ENCODE data around the gene DOCK2.
"Not testable (repeated sequence)": the region's sequence is repeated elsewhere in the genome, so short reads cannot be mapped to it uniquely, and the experiment has no call there.

The DOCK2 gene

GRCh38 chr5:169760229-169760628 lies 123.2 kb downstream of the DOCK2 start:
- DNase-seq: no peak

DNA sequence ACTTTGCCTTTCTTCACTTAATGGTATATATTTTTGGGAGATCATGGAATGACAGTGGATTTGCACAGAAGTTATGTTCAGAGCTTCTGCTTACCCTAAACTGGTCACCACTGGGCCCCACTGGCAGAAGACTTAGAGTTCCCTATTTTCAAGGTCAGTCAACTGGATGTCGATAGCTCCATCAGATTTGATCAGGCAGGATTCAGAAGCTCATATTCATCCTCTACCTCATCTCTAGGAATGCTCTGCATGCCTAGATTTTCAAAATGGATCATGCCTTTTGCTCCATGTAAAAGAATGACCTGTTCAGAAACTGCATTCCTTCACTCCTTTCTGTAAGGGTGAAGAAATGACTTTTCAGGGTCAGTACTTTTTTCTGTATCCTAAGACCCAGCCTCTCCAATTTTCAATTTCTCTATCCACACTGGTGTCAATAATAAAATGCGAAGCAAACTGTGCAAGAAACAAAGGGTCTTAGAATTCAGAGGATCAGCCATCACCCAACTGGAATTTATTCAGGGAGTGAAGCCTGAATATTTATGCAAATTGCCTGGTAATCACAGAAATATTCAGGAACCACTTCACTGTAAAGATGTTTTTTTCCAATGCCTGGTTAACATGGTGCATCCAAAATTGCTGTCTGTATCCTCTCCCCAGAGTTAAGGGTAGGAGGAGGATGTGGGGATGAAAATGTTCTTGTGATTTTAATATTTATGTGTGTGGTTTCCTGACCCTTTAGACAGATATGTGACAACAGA lies 125.4 kb downstream of the DOCK2 start:
- DNase-seq: no peak

DNA sequence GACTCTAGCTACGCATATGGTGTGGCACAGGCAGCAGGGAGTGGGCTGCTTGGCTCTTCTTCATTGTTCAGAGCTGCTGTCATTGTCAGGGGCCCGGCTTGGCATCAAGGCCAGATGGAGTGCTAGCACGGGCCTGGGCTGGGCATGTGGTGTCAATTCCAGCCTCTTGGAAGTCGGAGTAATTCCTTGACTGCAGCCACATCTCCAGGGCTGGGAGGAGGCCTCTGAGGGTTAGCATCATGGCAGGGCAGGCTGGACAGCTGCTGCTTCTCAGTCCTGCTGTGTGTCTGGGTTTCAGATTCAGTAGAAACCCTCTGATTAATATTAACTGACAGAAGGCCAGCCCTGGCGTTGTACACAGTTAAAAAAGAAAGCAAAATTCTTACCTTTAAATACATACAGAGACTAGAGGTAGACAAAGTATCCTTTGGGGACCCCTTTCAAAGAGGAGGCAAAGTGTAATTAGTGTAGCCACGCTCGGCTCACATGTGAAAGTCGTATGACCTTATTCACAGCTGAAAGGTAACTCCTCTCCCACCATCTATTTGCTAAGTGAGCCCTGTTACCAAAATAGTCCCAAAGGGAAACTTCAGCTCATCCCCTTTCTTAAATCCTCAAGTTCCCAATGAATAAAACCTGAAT lies 126.4 kb downstream of the DOCK2 start:
- DNase-seq: no peak

DNA sequence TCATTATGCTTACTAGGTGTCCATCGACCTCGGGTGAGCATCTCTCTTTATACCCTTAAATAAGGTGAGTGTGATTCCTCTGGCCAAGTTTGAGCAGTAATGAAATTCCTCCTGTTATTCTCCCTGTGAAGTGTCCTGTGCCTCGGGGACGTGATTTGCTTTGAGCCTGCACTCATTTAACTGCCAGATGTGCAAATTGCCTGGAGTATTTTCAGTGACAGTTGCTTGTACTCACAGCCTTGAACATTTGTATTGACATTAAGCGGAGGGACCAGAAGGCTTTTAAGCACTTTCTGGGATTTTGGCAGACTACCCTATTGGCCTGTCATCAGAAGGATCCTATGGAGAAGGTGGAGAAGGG lies 126.9 kb downstream of the DOCK2 start:
- DNase-seq: no peak

DNA sequence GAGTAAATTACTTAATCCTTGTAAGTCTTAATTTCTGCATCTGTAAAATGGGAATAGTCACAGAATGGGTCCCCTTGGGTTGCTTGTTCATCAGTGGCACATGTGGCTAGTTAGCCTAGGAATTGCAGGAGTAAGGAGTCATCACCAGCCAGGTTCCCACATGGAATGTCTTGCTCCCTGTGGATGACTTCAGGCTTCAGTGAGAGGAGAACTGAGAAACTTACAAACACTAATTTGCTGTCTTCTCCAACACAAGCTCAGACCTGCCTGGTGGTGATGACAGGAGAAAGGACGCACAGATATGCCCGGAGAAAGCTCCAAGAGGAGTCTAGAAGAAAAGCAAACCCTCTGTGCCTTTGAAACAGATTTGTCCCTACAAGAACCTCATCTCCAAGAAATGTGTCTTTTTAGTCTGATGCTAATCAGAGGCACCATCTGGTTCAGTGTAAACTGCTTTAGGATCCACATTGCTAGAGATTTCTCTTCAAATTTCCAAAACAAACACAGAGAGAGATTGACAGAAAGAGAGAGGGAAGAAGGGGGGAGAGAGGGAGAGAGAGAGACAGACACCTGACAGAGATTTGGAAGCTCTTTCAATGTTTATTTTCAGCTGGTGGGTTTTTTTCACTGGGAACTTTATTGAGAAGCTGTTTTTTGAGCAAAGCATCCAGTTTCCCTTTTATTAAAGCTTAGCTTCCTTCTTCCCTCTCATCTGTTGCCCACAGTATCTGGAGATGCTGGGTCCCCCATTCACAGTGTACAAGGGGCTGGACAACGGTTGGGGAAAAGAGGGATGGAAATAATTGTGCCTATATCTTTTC lies 128.3 kb downstream of the DOCK2 start:
- no peak for DNase-seq

- not testable (repeated sequence) for DNase-seq
Measured at GRCh38 chr5:169766943-169767342, 129.9 kb downstream of the DOCK2 start.

DNA sequence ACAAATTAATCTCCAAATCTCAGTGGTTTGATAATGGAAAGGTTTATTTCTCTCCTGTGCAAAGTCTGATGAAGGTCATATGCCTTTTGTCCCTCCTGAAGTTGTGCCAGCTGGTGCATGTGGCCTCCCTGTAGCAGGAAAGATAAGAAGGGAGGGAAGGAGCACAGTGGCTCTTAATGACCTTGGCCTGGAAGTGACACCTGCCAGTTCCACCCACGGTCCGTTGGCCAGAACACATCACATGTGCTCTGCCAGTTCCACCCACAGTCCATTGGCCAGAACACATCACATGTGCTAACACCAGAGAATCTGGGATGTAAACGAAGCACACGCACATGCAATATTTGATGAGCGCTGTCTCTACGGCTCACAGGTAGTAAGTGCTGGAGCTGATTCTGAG lies 130.9 kb downstream of the DOCK2 start:
- DNase-seq: no peak

- no peak for DNase-seq
Measured at GRCh38 chr5:169768416-169768815, 131.3 kb downstream of the DOCK2 start.

- no peak for DNase-seq
Measured at GRCh38 chr5:169770109-169770508, 133.0 kb downstream of the DOCK2 start.

- DNase-seq: no peak
Measured at GRCh38 chr5:169772256-169772655, 135.2 kb downstream of the DOCK2 start.

DNA sequence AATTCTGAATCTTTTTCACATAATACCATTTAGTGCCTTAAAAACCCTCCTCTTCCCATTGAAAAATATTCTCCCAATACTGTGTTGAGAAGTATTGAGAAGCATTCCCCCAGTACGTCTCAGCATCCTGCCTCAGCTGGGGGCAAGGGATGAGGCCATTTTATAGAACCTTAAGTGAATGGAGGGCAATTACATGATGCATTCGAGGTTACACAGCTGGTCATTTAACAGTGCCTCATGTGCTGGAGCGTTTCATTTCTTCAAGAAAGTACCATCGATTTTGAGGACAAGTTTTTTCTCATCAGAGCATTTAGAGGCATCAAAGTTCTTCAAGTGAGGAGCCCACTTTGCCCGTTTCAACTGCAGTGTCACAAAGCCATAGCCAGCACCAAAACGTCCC lies 135.6 kb downstream of the DOCK2 start:
- DNase-seq: no peak

GRCh38 chr5:169777159-169777558 lies 140.1 kb downstream of the DOCK2 start:
- DNase-seq: no peak

DNA sequence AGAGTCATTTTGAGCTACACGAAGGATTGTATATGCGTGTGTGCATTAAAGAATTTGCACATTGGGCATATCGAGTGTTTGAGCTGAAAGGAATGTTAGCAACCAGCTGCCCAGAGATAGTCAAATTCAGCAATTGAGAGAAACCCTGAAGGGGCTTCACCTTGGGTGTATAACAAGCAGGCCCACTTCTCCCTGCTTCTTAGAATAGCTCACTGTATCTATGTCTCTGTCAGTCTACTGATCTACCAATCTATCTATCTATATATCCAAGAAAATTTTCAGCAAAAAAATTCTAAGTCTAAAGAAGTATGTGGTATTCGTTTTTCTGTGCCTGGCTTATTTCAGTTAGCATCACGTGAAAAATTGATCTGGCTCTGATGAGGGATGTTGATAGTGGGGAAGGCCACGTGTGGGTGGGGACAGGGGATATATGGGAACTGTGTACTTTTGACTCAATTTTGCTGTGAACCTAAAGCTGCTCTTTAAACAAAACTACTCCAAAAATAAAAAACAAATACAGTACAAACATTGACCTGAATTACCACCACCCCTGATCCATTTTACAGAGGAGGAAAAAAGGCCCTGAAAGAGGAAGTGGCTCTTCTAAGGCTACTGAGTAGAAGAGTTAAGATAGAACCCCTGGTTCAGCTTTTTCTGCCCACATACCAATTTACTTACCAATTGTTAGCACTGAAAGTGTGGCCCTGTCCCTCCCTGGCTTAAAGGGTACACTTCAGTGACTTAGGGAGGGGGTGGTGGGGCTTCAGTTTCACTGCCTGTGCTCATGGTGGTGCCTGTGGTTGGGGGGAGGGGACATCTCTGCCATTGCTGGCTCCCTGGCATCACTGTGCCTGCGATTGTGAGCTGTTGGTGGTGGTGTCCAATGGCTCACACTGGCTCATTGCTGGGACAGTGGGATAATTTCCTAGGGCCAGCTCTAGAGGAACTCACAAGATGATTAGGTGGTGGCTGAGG lies 141.8 kb downstream of the DOCK2 start:
- no peak for DNase-seq

DNA sequence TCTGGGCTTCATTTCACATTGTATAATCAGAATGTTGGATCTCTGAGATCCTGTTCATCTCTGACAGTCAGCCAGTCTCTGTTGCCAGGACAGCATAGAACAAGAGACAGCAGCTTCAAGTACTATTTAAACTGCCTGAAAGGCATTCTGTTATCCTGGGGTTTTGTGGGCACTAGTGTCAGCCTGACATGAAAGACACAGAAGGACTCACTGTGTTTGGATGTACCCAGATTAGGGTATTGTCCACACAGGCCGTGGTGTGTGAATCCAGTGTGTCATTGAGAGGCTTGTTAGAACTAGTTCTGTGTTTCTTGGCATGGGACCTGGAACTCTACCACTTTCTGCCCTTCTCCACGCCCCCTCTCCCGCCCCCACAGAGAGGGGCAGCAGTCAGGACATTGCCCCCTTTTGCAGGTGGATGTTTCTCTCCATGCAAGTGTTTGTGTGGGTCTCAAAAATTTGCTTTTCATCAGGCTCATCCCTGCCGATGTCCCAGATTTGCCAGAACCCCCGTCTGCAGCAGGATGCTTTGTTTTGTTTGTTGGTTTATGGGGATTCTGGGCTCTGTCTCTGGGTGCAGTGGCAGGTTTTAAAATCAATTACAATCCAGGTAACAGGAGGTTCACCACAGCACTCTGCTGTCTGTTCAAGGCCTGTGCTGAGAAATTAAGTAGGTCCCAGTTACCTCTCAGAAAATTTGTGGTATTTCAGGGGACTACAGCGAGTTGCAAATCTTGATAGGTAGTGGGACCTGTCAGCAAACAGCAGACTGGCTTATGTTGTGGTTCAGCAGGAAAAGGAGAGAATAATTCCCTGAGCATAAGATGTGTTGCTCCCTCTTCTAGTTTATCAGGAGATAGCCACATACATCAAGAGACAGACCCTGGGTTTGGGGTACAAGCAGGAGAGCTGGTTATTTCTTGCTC lies 144.6 kb downstream of the DOCK2 start:
- DNase-seq: no peak

- DNase-seq: no peak
Measured at GRCh38 chr5:169785771-169786618, 148.9 kb downstream of the DOCK2 start.

DNA sequence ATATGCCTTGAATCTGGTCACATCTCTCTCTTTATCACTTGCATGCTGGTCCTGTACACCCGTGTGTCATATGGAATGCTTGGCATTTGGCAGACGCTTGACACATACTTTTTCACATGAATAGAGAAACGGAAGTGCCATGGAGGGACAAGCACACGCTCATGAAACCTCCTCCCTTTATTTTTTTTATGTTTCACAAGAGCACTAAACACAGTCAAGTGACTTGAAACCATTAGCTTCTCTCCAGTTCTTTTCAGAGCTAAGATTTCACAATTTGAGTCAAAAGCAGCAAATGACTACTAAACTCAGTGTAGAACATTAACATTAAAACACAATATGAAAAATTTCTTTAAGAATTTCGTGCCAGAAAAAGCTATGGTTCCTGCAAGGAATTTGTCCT lies 151.1 kb downstream of the DOCK2 start:
- no peak for DNase-seq

DNA sequence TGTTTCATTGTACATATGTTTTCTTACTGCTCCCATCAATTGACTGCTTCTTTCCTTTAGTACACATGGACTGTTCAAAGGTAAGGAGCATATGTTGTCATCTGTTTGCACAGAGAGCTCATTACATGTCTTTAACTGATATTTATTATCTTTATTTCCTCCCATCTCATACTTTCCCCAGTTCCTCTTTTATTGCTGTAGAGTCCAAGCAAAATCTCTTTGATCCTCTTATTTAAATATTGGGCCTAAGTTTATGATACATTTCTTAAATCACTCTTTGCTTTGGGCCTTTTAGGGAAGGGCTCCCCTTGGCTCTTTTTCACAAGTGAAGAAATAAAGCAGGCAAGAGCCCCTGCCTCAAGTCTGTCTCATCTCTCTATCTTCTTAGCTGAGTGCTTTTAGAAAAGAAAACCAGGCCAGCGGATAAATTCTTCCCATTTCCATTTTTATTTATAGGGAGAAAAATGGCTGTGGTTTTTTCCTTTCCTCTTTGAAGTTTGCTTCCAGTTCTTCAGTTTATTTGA lies 152.4 kb downstream of the DOCK2 start:
- DNase-seq: no peak

DNA sequence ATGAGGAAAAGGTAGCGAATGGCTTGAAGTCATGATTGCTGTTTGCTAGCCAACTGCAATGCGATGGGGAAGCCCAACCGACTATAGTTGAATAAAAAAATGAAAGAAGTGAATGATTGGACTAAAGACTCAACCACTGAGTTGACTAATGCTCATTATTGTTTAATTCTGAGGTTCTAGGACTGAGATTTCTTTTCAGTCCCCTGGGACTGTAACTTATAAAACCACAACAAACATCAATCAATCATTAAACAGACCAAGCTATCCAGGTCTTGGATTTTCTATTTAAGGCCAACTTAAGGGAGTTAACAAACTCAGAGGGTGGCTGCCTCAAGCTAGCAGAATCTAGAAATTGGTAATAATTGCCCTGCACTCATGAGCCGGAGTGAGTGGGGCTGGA lies 154.2 kb downstream of the DOCK2 start:
- DNase-seq: no peak

DNA sequence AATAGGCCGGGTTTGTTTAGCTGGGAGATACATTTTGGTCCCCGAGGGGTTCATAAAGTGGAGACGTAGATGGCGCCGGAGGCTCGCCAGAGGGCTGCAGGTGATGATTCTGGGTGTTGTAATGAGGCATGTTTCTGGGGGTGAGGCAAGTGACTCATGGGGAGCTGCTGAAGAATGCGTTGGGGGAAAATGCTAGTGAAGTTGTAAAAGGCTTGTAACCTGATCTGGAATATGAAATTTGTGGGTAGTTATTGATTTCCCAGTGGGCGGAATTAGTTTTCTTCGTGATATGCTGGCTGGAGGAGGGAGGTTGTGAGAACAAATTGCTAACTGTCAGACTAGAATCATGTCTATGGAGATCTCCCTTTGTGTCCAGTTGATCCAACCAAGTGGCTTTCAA lies 158.3 kb downstream of the DOCK2 start:
- DNase-seq: no peak

GRCh38 chr5:169796731-169797130 lies 159.7 kb downstream of the DOCK2 start:
- DNase-seq: no peak

All from femur (tissue), 1 donor.